Gastroesophageal sphincter (tissue), 4 donors: ENCODE measurements around the gene MAP4K1. TPM values are rescaled to one million over a fixed set of nuclear protein-coding genes. Genes with fewer than 3 reads are reported as not detected.

Experiments used
- ATAC-seq: fragments of 150-250 bp; one replicate; pipeline ENCODE4 v1.9.1; 2016; ENCODE audit warnings: mild to moderate bottlenecking, moderate library complexity
- H3K27ac ChIP-seq, 4 donors: fragments of 200-600 bp; sonication (generic) in 3 of 4; 1 replicate in 3 of 4; 2 replicates in 1 of 4; pipeline ENCODE4 v1.5.1; 2016 to 2019
- H3K27me3 ChIP-seq: fragments of 200-600 bp; sonication (generic); one replicate; pipeline ENCODE4 v1.5.1; 2019
- H3K36me3 ChIP-seq, 2 donors: fragments of 200-600 bp; sonication (generic); one replicate each; pipeline ENCODE4 v1.5.1; 2019; ENCODE audit warnings: control low read depth in 1 of 2
- H3K4me1 ChIP-seq, 3 donors: fragments of 200-600 bp; sonication (generic); 1 replicate in 2 of 3; 2 replicates in 1 of 3; pipeline ENCODE4 v1.5.1; 2016 to 2019; ENCODE audit warnings: control low read depth in 2 of 3
- H3K4me3 ChIP-seq, 2 donors: fragments of 200-600 bp; sonication (generic); one replicate each; pipeline ENCODE4 v1.5.1; 2019; ENCODE audit warnings: mild to moderate bottlenecking in 1 of 2, moderate library complexity in 1 of 2
- H3K9me3 ChIP-seq, 3 donors: fragments of 200-600 bp; sonication (generic); one replicate each; pipeline ENCODE4 v1.5.1; 2017 to 2019; ENCODE audit warnings: control low read depth in 2 of 3
- EP300 ChIP-seq: sonication (generic); formaldehyde crosslinking; IDR thresholded peaks from one replicate; pipeline ENCODE4 v1.6.1; 2017; ENCODE audit warnings: antibody characterized with exemption, mild to moderate bottlenecking
- POLR2A ChIP-seq, 2 donors: fragments of 450-650 bp; IDR thresholded peaks; one replicate each; pipeline ENCODE4 v1.6.1; 2017; ENCODE audit warnings: antibody characterized with exemption in 2 of 2, mild to moderate bottlenecking in 2 of 2, moderate library complexity in 1 of 2
- POLR2AphosphoS5 ChIP-seq: sonication (generic); formaldehyde crosslinking; IDR thresholded peaks from one replicate; pipeline ENCODE4 v1.6.1; 2017; ENCODE audit warnings: antibody characterized with exemption
- WGBS, 2 donors: methylation state at CpG; one replicate each; pipeline ENCODE4 v1.1.5; 2018; ENCODE audit warnings: low coverage in 1 of 2; 5-methylcytosine and 5-hydroxymethylcytosine counted together
- total RNA-seq, 4 donors: library from RNA; depleted of rRNA; stranded (reverse); fragments of >200 nt; gene quantifications; one replicate each; pipeline ENCODE4 v1.1.0, GENCODE V29; 2016
- TF ChIP-seq, protein P1 (sequence below), 4 experiments: fragments of 200-600 bp in 2 of 4; fragments of 450-650 bp in 2 of 4; sonication (generic) in 1 of 4; IDR thresholded peaks; one replicate each; pipeline ENCODE4 v1.5.1; 2017 to 2019; ENCODE audit warnings: antibody characterized with exemption in 4 of 4, mild to moderate bottlenecking in 2 of 4, moderate library complexity in 2 of 4

The MAP4K1 gene
- total RNA-seq, 4 donors from 2014 or later = 0.62 to 16.1 (median 3.1) TPM

DNA sequence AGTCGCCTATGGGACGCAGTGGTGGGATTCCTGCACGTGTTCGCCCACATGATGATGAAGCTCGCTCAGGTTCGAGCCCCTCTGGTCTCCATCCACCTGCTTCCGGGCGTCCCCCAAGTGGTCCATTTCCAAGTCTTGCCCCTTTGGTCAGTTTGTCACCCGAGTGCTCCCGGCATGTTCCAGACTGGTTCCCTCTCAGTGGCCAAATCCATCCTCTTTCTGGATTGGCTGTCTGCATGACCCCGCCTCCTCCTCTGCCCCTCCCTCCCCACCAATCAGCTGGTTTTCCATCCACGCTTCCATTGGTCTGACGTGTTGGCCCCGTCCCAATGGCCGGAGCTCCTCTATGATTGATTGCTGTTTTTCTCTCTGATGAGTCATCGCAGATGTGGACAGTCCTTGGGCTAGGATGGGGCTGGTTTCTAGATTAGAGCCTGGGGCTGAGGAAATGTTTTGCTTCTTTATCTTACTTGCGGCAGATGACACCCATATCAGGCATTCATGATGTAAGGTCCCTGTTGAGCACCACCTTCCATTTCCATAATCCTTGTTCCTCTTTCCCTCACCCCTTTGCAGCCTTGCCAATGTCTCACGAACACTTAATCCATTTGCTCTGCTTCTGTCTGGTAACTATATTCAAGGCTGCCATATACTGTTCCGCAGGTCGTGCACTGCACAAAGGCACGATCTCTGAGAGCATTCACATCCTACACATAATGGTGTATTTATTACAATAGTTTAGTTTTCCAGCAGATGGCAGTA is 73.8 kb downstream of the MAP4K1 start:
- Histone ChIP-seq H3K9me3 (no peaks in the 10 kb centered on the region), H3K27ac (peak overlapping the region in 1 of 4 donors; percentile 60), H3K36me3 (no peaks in the 10 kb centered on the region), H3K27me3 (no peaks in the 10 kb centered on the region), H3K4me1 (peaks cover 0 to 20% (median 0%) of the 10 kb centered on the region in 3 donors), H3K4me3 (no peak overlapping the region)
- TF ChIP-seq EP300 = no peak
- TF ChIP-seq, protein P1, sequence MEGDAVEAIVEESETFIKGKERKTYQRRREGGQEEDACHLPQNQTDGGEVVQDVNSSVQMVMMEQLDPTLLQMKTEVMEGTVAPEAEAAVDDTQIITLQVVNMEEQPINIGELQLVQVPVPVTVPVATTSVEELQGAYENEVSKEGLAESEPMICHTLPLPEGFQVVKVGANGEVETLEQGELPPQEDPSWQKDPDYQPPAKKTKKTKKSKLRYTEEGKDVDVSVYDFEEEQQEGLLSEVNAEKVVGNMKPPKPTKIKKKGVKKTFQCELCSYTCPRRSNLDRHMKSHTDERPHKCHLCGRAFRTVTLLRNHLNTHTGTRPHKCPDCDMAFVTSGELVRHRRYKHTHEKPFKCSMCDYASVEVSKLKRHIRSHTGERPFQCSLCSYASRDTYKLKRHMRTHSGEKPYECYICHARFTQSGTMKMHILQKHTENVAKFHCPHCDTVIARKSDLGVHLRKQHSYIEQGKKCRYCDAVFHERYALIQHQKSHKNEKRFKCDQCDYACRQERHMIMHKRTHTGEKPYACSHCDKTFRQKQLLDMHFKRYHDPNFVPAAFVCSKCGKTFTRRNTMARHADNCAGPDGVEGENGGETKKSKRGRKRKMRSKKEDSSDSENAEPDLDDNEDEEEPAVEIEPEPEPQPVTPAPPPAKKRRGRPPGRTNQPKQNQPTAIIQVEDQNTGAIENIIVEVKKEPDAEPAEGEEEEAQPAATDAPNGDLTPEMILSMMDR (IDR thresholded peaks at IDR 0.05) = peak in 3 of 4 experiments; percentile 43 to 67 (median 51)
- peak; percentile 85 for ATAC-seq
- WGBS, 2 donors = 25 to 40% methylated on average over 2 to 15 of the region's 21 CpGs

DNA sequence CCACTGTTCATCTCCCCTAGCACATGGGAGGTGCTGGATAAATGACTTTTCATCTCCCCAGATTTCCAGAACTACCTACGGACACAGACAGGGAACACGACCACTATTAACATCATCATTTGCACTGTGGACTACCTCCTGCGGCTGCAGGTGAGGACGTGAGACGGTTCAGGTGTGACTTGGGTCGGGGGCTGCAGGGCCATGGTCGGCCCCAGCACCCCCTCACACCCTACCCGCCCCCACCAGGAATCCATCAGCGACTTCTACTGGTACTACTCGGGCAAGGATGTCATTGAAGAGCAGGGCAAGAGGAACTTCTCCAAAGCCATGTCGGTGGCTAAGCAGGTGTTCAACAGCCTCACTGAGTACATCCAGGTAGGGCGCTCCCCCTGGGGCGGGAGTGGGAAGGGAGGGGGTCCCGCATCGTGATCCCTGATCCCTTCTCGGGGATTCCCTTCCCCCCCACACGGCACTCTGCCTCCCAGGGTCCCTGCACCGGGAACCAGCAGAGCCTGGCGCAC is 74.4 kb downstream of the MAP4K1 start:
- H3K36me3 ChIP-seq = no peaks in the 10 kb centered on the region
- TF ChIP-seq, protein P1 (IDR thresholded peaks at IDR 0.05) = no peak
- TF ChIP-seq POLR2AphosphoS5 (no peak), EP300 (no peak), POLR2A (IDR thresholded peaks at IDR 0.05) (no peak)
- no peaks in the 10 kb centered on the region for H3K9me3 ChIP-seq
- no peaks in the 10 kb centered on the region for H3K27me3 ChIP-seq
- no peak overlapping the region for H3K4me3 ChIP-seq
- 40% methylated on average over 1 of the region's 19 CpGs; no CpG with 5 or more reads in 1 of the 2 donors for WGBS, 2 donors
- peaks cover 0 to 27% (median 0%) of the 10 kb centered on the region in 3 donors for H3K4me1 ChIP-seq
- H3K27ac ChIP-seq = peak overlapping the region in 1 of 4 donors; percentile 60
- peak; percentile 12 for ATAC-seq

DNA sequence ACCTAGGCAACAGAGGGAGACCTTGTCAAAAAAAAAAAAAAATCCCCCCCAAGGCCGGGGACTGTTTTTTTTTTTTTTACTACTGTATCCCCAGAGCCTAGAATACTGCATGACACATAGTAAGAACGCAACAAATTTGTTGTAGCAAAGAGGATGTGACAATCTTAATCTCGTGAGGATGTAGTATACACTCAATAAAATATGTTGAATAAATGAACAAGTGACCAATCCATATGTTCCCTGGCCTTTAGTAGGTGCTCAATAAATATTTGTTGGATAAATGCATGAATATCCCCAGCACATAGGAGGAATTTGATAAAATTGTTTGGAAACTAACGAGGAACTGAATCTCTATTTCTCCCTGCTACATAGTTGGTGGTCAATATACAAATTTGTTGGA is 75.7 kb downstream of the MAP4K1 start:
- TF ChIP-seq POLR2AphosphoS5 = no peak
- H3K4me1 ChIP-seq = peaks cover 0 to 32% (median 0%) of the 10 kb centered on the region in 3 donors
- no peak overlapping the region for H3K4me3 ChIP-seq
- 80 to 88% methylated on average over 4 of the region's 4 CpGs for WGBS, 2 donors
- no peaks in the 10 kb centered on the region for H3K36me3 ChIP-seq
- H3K27ac ChIP-seq = no peak overlapping the region
- H3K27me3 ChIP-seq = no peaks in the 10 kb centered on the region
- no peaks in the 10 kb centered on the region for H3K9me3 ChIP-seq
- no peak for ATAC-seq

DNA sequence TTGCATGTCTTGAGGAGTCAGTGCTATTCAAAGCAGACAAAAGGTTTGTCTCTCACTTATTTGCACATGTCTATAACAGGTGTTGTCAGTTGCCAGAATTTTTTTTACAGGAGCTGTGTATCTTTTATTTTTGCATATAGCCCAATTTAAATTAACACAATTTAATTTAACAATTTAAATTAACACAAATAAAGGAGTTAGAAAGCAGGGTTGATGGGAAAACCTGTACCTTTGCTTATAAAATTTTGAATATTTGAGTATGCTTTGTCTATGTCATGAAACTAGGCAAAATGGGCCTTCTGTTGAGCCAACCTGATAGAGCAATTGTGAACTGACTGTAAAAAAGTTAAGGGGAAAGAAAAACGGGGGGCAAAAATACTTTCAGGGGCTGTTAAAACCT is 78.0 kb downstream of the MAP4K1 start:
- TF ChIP-seq POLR2AphosphoS5 = no peak
- TF ChIP-seq POLR2A (IDR thresholded peaks at IDR 0.05) = no peak
- TF ChIP-seq, protein P1 (IDR thresholded peaks at IDR 0.05) = no peak
- Histone ChIP-seq H3K27me3 (no peaks in the 10 kb centered on the region), H3K27ac (no peak overlapping the region), H3K9me3 (peaks cover 0 to 16% (median 0%) of the 10 kb centered on the region in 3 donors), H3K4me1 (peaks cover 0 to 28% (median 0%) of the 10 kb centered on the region in 3 donors), H3K36me3 (peaks cover 0 to 10% of the 10 kb centered on the region in 2 donors), H3K4me3 (no peak overlapping the region)
- ATAC-seq = no peak
- 43 to 69% methylated on average over 1 of the region's 1 CpG for WGBS, 2 donors

DNA sequence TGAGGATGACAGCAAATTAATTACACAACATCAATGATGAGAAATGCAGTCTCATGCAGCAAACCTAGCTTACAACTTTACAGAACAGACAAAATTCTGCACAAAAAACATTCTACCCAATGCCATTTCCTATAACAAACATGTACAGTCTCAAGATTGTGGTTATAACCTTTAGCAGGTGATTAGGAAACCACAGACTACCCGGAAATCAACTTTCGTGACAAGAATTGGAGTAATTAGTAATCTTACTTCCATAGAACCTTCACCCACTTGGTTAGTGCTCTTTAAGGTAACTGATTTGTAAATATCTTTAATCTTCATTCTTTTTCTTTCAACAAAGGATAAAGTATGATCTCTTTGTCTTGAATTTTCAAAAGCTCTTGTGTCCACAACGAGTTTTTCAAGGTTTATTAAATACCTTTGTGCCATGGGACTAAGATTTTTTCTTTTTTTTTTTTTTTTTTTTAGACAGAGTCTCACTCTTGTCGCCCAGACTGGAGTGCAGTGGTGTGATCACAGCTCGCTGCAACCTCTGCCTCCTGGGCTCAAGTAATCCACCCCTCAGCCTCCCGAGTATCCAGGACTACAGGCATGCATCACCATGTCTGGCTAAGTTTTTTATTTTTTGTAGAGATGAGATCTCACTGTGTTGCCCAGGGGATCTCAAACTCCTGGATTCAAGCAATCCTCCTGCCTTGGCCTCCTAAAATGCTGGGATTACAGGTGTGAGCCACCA is 78.8 kb downstream of the MAP4K1 start:
- Histone ChIP-seq H3K9me3 (peaks cover 0 to 21% (median 0%) of the 10 kb centered on the region in 3 donors), H3K4me3 (no peak overlapping the region), H3K27ac (peak overlapping the region in 1 of 4 donors; percentile 2), H3K4me1 (peaks cover 0 to 20% (median 0%) of the 10 kb centered on the region in 3 donors), H3K36me3 (peaks cover 0 to 12% of the 10 kb centered on the region in 2 donors), H3K27me3 (no peaks in the 10 kb centered on the region)
- 33 to 65% methylated on average over 2 to 5 of the region's 6 CpGs for WGBS, 2 donors
- ATAC-seq = no peak
- TF ChIP-seq, protein P1 (IDR thresholded peaks at IDR 0.05) = no peak
- TF ChIP-seq POLR2AphosphoS5 = no peak
- no peak for TF ChIP-seq POLR2A (IDR thresholded peaks at IDR 0.05)
- no peak for TF ChIP-seq EP300
